NCI-H69 (cell line): ENCODE results near the gene SORCS1.

Experiments
- DNase-seq: peaks from one replicate; lab custom pipeline; 2025; lab: John Stamatoyannopoulos, UW

SORCS1 gene

GRCh38 chr10:107104026-107104652, 60.4 kb downstream of the SORCS1 start:
- no peak for DNase-seq

DNA sequence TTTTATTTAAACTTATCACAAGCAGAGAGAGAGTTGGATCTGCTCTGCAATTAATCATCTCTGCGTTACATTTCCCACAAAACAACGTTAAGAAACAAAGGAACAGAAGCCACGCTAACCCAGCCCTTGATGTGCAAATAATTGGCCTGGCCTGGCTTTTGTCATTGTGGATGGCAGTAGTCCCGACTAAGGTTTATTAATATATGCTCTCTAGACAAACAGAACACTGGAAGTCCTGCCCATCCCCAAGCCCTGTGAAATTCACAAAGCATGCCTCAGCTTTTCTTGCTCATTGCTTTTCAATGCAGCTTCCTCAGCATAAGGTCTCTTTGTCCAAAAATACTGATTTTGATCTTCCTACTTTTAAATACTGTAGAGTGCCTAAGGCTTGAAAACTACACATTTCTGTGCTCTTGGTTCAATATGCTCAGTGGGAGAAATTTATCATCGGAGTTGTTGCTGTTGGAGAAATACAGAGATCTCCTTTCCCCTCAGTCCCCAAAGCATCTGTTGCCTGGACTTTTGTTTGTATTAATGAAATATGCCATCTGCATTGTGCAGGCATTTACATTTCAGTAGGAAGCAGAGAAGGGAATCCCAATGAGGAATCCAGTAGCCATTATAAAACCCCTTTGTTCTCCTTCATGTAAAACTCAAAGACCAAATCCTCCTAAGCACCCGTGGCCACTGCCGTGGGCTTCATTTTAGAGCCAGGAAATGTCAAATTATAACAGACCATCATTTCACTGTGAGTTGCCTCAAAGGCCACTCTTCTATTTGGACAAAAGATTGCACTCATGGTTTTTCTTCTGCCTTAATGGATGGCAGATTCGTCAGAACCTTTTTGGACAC, 61.1 kb downstream of the SORCS1 start:
- peak; percentile 4 for DNase-seq

DNA sequence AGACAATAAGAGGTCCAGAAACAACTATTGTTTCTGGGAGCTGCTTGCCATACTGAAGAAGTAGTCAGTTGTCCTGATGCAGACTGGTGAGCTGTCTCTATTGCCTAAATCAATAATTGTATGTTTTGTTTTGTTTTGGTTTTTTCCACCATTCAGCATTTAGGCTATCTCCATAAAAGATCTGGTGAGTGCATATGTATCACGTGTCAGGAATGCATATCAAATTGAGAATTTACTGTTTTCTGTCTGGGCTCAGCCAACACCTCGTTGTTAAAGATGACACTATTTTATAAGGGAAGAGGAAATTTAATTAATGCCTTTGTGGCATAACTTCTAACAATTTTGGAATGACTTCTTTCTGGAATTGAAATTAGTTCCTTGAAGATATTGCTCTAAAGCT, 66.2 kb downstream of the SORCS1 start:
- no peak for DNase-seq

GRCh38 chr10:107094824-107095522, 69.5 kb downstream of the SORCS1 start:
- no peak for DNase-seq

- DNase-seq: no peak
Measured at GRCh38 chr10:107092321-107092720, 72.2 kb downstream of the SORCS1 start.

- no peak for DNase-seq
Measured at GRCh38 chr10:107091126-107091525, 73.4 kb downstream of the SORCS1 start.

GRCh38 chr10:107085665-107086525, 78.6 kb downstream of the SORCS1 start:
- DNase-seq: no peak

DNA sequence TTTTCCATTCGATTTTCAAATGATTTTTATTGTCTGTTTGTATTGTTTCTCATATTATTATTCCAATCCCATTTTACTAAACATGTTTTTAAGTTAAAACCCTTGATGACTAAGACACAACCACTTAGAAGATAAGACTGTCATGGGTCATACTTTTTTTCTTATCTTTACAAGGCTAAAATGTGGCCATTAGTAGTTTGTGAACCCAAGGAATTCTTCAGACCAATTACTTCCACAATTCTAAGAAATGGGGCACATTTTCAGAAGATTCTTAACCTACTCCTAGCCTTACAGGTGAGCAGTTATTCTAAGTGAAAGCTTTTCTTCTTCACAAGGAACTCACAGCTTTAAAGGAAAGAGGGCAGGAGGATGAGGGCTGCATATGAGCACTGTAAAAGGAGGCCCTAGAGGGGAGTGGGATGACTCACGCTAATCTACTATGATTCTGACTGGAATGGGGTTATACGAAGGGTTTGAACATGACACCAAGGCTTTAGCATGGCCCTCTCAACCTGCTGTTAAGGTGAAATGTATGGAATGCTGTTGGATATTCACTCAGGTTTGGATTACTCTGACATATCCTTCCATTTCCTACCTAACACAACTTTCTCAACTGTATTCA, 81.0 kb downstream of the SORCS1 start:
- no peak for DNase-seq

DNA sequence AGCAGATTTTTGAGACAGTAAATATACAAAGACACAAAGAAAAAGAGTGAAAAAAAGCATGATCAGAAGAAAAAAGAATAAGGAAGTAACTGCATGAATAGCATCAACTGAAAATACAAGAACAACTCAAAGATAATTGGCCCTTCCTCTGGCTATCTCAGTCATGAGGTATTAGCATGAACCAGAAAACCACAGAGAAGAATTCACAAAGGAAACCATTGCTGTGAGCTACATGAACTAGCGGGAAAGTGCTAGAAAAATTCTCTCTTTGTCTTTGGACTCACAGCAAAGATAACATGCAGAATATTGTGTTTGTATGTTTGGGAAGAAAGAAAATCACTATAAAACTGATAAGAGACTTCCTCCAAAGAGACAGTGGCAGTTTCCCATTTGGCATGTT, 82.9 kb downstream of the SORCS1 start:
- no peak for DNase-seq

GRCh38 chr10:107075117-107075516, 89.4 kb downstream of the SORCS1 start:
- DNase-seq: no peak

DNA sequence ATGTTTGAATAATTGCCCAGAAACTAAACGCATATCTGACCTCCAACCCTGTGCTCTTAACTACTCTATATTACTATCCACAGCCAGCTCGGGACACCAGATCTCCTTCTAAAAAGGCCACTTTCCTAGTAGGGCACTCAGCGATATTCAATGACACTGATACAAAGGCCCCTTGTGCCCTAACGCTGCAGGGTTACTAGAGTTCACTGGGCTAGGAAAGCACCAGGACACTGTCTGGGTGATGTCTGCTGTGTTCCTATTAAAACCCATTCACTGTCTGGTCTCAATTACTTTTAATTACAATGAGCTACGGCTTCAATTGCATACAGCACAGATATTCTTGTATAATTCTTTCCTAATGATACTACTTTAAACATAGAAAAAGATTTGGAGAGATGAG, 91.7 kb downstream of the SORCS1 start:
- DNase-seq: no peak

DNA sequence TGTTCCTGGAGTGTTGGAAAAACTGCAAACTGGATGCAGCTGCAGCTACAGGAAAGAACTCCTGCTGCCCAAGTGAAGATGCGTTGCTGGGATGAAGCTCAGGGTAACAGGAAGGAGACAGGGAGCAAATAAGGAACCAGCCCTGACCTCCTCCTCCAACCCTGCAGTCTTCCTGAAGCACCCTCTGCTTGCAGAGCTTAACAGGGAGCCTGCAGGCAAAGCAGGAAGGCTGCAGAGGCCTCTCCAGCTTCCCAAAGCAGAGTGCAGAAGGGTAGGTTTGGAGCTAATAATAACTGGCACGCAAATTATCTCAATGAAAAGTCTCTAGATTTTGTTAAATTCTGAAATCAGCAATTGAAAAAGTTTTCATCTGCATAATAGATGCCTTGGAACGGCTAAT, 92.5 kb downstream of the SORCS1 start:
- no peak for DNase-seq

GRCh38 chr10:107071301-107071700, 93.2 kb downstream of the SORCS1 start:
- no peak for DNase-seq

DNA sequence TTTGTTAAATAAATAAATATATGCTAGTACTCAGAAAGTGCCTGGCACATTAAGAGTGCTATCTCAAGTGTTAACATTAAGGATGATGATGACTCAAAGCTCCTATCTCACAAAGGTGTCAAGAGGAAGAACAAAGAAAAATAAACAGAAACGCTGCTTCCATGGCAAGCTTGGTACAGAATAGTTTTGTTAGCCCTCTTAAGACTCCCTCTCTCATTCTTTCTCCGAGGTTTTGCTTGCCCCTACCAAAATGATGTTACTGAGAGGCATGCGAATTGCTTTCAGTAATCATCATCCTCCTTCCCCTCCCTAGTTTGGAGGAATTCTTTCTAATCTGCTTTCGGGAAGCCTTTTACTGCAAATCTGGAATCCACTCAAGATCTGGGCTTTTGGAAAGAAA, 96.7 kb downstream of the SORCS1 start:
- no peak for DNase-seq

- DNase-seq: no peak
Measured at GRCh38 chr10:107064075-107064474, 100.4 kb downstream of the SORCS1 start.

DNA sequence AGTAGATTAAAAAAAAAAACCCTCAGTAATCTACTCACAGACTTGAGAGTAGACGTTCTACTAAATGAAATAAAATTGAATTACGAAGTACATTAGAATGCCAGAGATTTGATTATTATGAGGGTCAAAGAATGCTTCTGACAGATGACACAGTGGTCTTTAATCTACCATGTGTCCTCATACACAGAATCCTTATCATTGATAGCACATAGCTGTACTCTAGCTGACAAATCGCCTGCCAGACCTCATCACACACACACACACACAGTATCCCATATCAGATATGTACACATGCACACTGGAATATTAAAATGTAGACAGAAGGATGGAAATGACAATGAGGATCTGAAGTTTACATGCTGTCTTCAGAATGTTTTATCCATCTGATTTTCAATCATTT, 104.6 kb downstream of the SORCS1 start:
- DNase-seq: no peak

- no peak for DNase-seq
Measured at GRCh38 chr10:107059068-107059804, 105.3 kb downstream of the SORCS1 start.

DNA sequence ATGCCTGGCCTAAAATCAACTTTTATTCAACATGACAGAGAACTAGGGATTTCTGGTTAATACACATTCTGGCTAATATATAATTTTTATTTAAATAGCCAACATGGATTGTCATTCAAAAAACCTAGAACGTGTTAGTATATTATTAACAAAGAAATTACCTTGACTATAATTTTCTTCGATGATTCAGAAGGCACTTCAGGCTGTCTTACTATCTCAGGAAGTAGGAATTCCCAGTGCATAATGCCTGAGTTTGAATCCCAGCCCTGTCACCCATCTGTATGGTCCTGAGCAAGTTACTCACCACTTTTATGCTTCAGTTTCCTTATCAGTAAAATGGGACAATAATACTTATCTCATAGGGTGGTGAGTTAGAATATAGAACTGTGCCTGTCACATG, 106.2 kb downstream of the SORCS1 start:
- DNase-seq: no peak

DNA sequence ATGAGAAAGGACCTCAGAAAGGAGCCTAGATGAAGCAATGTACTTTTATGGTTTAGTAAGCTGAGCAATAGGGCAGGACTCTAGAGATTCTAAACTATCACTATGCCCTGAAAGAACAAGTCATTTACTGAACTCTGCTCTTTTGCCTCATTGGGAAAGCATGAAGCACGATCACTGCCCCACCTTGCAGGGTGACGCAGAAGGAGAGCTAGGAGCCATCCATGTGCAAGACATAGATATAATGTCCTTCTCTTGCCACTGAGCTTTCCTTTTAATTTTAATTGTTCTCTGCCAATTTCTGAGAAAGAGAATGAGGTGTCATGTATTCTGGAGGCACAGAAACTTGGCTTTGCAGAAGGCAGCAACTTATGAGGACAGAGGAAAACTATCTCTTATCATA, 108.3 kb downstream of the SORCS1 start:
- DNase-seq: no peak

DNA sequence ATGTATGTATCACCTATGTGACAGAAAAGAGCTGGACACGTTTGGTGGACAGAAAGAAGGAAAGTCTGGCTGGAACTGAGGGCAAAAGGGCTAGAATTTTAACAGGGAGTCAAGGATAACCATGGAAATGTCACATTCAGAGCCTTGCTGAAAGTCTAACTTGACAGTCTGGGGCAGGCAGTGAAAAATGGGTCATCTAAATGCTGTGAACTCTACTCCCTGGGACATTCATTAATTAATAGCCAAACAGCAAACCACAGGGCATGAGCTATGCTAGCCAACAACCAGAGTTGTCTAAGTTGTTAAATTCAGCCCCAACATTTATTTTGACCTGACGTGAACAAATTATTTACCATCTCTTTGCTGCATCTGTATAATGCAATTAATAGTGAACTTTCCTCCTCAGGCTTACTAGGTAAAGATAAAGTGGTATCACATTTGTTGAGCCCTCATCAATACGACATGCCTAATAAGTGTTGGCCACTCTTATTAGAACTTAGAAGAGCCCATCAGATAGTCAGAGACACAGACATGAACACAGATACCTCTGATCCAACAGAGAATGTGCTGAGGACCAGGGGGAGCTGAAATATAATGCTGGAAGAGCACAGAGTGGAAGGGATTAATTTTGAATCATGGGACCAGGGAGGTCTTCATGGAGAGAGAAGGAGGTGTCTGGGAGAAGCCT, 109.9 kb downstream of the SORCS1 start:
- DNase-seq: no peak
